AG04450 (cell line): ENCODE data around the gene AARSD1. TPM values are rescaled to one million over a fixed set of nuclear protein-coding genes. Genes with fewer than 3 reads are reported as not detected.
A peak's percentile ranks its signal among the peaks of the same experiment; 100 is the strongest.
"Not testable (repeated sequence)": the region's sequence is repeated elsewhere in the genome, so short reads cannot be mapped to it uniquely, and the experiment has no call there.

Experiments
- CTCF ChIA-PET: fragments of 300-600, 350-600 bp; formaldehyde crosslinking; extraction: SDS; loops from one replicate; lab custom pipeline; 2022; ENCODE audit warnings: antibody characterized with exemption, inconsistent platforms; lab: Charles Lee
- POLR2A ChIA-PET: fragments of 350-600 bp; formaldehyde crosslinking; extraction: SDS; loops from one replicate; lab custom pipeline; 2021; ENCODE audit warnings: antibody characterized with exemption, inconsistent platforms; lab: Yijun Ruan, JAX
- DNase-seq: peaks from one replicate; pipeline ENCODE4 v3.0.0-alpha.2; 2011; ENCODE audit warnings: low read depth, low spot score
- H3K27ac ChIP-seq: one replicate; pipeline ENCODE4 v1.5.1; 2012; ENCODE audit warnings: low read depth, low read length, control low read depth
- H3K27me3 ChIP-seq: one replicate; pipeline ENCODE4 v1.6.0; 2012; ENCODE audit warnings: low read length; ENCODE audit not compliant: control insufficient read depth, insufficient read depth
- H3K4me3 ChIP-seq: 2 replicates; pipeline ENCODE4 v1.5.1; 2011; ENCODE audit warnings: mild to moderate bottlenecking, low read depth, low read length, control low read depth
- H3K9me3 ChIP-seq: 2 replicates; pipeline ENCODE4 v1.5.1; 2012; ENCODE audit warnings: low read length; ENCODE audit not compliant: control insufficient read depth, insufficient read depth
- polyA plus RNA-seq: library from polyadenylated mRNA; depleted of rRNA; stranded (reverse); fragments of >200 nt; gene quantifications from 2 replicates; pipeline ENCODE4 v1.2.3, GENCODE V29; 2011
- TF ChIP-seq, protein P1 (sequence below): IDR thresholded peaks from 2 replicates; pipeline ENCODE4 v1.5.1; 2011; ENCODE audit warnings: low read depth, low read length, control low read depth, inconsistent platforms

AARSD1 gene
- polyA plus RNA-seq, 1 experiment = 39.7 TPM

GRCh38 chr17:42997984-42998938 is 34.0 kb upstream of the AARSD1 start, which contains the start of gene RPL27:
RPL27 (plus strand) TSS chr17:42998419; CDS start chr17:42998751, 332 bp downstream.
- Histone ChIP-seq H3K4me3 (peak within 1 kb of the TSS; percentile 71), H3K27me3 (no peaks in the 10 kb centered on the region), H3K27ac (peak within 1 kb of the TSS; percentile 93), H3K9me3 (peaks cover 5% of the 10 kb centered on the region; the same call in 1 of the 2 replicates)
- POLR2A ChIA-PET = interaction anchor here (0.5 to 2.0 kb wide), 26 partner anchors 8 to 803 kb away, joined by 3 to 22 read pairs (median 5); partner anchors contain the start of genes AOC2, BECN1, IFI35 and NBR1
- peak; percentile 100 for DNase-seq
- CTCF ChIA-PET = interaction anchor here (0.6 to 2.6 kb wide), 21 partner anchors 8 to 420 kb away, joined by 3 to 22 read pairs (median 5); partner anchors contain the start of genes AARSD1, AOC2, BECN1 and IFI35
- TF ChIP-seq, protein P1, sequence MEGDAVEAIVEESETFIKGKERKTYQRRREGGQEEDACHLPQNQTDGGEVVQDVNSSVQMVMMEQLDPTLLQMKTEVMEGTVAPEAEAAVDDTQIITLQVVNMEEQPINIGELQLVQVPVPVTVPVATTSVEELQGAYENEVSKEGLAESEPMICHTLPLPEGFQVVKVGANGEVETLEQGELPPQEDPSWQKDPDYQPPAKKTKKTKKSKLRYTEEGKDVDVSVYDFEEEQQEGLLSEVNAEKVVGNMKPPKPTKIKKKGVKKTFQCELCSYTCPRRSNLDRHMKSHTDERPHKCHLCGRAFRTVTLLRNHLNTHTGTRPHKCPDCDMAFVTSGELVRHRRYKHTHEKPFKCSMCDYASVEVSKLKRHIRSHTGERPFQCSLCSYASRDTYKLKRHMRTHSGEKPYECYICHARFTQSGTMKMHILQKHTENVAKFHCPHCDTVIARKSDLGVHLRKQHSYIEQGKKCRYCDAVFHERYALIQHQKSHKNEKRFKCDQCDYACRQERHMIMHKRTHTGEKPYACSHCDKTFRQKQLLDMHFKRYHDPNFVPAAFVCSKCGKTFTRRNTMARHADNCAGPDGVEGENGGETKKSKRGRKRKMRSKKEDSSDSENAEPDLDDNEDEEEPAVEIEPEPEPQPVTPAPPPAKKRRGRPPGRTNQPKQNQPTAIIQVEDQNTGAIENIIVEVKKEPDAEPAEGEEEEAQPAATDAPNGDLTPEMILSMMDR = peak; percentile 80

GRCh38 chr17:42997390-42997983 is 33.2 kb upstream of the AARSD1 start:
- DNase-seq = no peak
- Histone ChIP-seq H3K9me3 (peaks cover 5% of the 10 kb centered on the region; the same call in 1 of the 2 replicates), H3K27ac (no peak overlapping the region), H3K4me3 (peak overlapping the region; percentile 28), H3K27me3 (no peaks in the 10 kb centered on the region)
- TF ChIP-seq, protein P1 = no peak
- ChIA-PET CTCF (interaction anchor here (0.6 to 2.6 kb wide), 19 partner anchors 9 to 419 kb away, joined by 3 to 22 read pairs (median 5); partner anchors contain the start of genes AOC2, BECN1, IFI35 and PTGES3L), POLR2A (interaction anchor here (0.5 to 2.0 kb wide), 23 partner anchors 9 to 802 kb away, joined by 3 to 22 read pairs (median 5); partner anchors contain the start of genes AOC2, BECN1, IFI35 and NBR1)

GRCh38 chr17:42993913-42994312 is 29.7 kb upstream of the AARSD1 start:
- CTCF ChIA-PET, POLR2A ChIA-PET, DNase-seq, H3K27ac ChIP-seq, H3K27me3 ChIP-seq, H3K9me3 ChIP-seq, H3K4me3 ChIP-seq: not testable (repeated sequence)

- TF ChIP-seq, protein P1 = no peak
- no peaks in the 10 kb centered on the region for H3K27me3 ChIP-seq
- DNase-seq = no peak
- no peak overlapping the region for H3K27ac ChIP-seq
- ChIA-PET CTCF (no interaction called here), POLR2A (no interaction called here)
- no peaks in the 10 kb centered on the region for H3K9me3 ChIP-seq
- no peak overlapping the region for H3K4me3 ChIP-seq
Measured at GRCh38 chr17:42992872-42993271, 28.6 kb upstream of the AARSD1 start.

- no peak for DNase-seq
- CTCF ChIA-PET = no interaction called here
- H3K9me3 ChIP-seq = no peaks in the 10 kb centered on the region
- TF ChIP-seq, protein P1 = no peak
- H3K4me3 ChIP-seq = no peak overlapping the region
- no peaks in the 10 kb centered on the region for H3K27me3 ChIP-seq
- no peak overlapping the region for H3K27ac ChIP-seq
- POLR2A ChIA-PET = no interaction called here
Measured at GRCh38 chr17:42991471-42991870, 27.2 kb upstream of the AARSD1 start.
